ENCODE results near the gene THSD7A.

THSD7A gene

GRCh38 chr7:11703829-11704228, 128.2 kb downstream of the THSD7A start:
- DNase-seq (ENCODE audit: low read depth in 3 of 3): no peak

- DNase-seq (ENCODE audit: low read depth in 3 of 3): no peak
Measured at GRCh38 chr7:11702938-11703337, 129.1 kb downstream of the THSD7A start.

GRCh38 chr7:11701829-11702560, 130.0 kb downstream of the THSD7A start:
- DNase-seq (ENCODE audit: low read depth in 3 of 3): no peak

GRCh38 chr7:11699666-11700065, 132.3 kb downstream of the THSD7A start:
- no peak for DNase-seq (ENCODE audit: low read depth in 3 of 3)

- no peak for DNase-seq (ENCODE audit: low read depth in 3 of 3)
Measured at GRCh38 chr7:11698384-11698871, 133.6 kb downstream of the THSD7A start.

- DNase-seq (ENCODE audit: low read depth in 3 of 3): no peak
Measured at GRCh38 chr7:11690395-11690794, 141.6 kb downstream of the THSD7A start.

GRCh38 chr7:11689096-11689495, 142.9 kb downstream of the THSD7A start:
- DNase-seq (ENCODE audit: low read depth in 3 of 3): no peak

- no peak for DNase-seq (ENCODE audit: low read depth in 3 of 3)
Measured at GRCh38 chr7:11681461-11681860, 150.5 kb downstream of the THSD7A start.

- no peak for DNase-seq (ENCODE audit: low read depth in 3 of 3)
Measured at GRCh38 chr7:11675163-11675562, 156.8 kb downstream of the THSD7A start.

- no peak for DNase-seq (ENCODE audit: low read depth in 3 of 3)
Measured at GRCh38 chr7:11668727-11669126, 163.3 kb downstream of the THSD7A start.

GRCh38 chr7:11667810-11668185, 164.2 kb downstream of the THSD7A start:
- DNase-seq (ENCODE audit: low read depth in 3 of 3): no peak

GRCh38 chr7:11667071-11667809, 164.8 kb downstream of the THSD7A start:
- DNase-seq (ENCODE audit: low read depth in 3 of 3): no peak

- no peak for DNase-seq (ENCODE audit: low read depth in 3 of 3)
Measured at GRCh38 chr7:11665357-11665756, 166.6 kb downstream of the THSD7A start.

GRCh38 chr7:11655642-11656041, 176.4 kb downstream of the THSD7A start:
- no peak for DNase-seq (ENCODE audit: low read depth in 3 of 3)

- no peak for DNase-seq (ENCODE audit: low read depth in 3 of 3)
Measured at GRCh38 chr7:11655163-11655562, 176.8 kb downstream of the THSD7A start.

GRCh38 chr7:11650500-11650899, 181.5 kb downstream of the THSD7A start:
- no peak for DNase-seq (ENCODE audit: low read depth in 3 of 3)

GRCh38 chr7:11650030-11650429, 182.0 kb downstream of the THSD7A start:
- DNase-seq (ENCODE audit: low read depth in 3 of 3): no peak

- no peak for DNase-seq (ENCODE audit: low read depth in 3 of 3)
Measured at GRCh38 chr7:11648980-11649379, 183.0 kb downstream of the THSD7A start.

- DNase-seq (ENCODE audit: low read depth in 3 of 3): no peak
Measured at GRCh38 chr7:11648101-11648500, 183.9 kb downstream of the THSD7A start.

GRCh38 chr7:11642841-11643240, 189.2 kb downstream of the THSD7A start:
- no peak for DNase-seq (ENCODE audit: low read depth in 3 of 3)

- DNase-seq (ENCODE audit: low read depth in 3 of 3): no peak
Measured at GRCh38 chr7:11642276-11642675, 189.7 kb downstream of the THSD7A start.

- DNase-seq (ENCODE audit: low read depth in 3 of 3): no peak
Measured at GRCh38 chr7:11638011-11638774, 193.8 kb downstream of the THSD7A start.
